OCI-LY7 (cell line): Measurements from ENCODE around the gene MATK.

ENCODE experiments used
- EZH2phosphoT487 ChIP-seq: fragments of 200-600 bp; sonication (generic); IDR thresholded peaks from 2 replicates; pipeline ENCODE4 v1.6.1; 2018; ENCODE audit warnings: low read depth, borderline replicate concordance, mild to moderate bottlenecking, mixed run types, antibody characterized with exemption, low read length, moderate library complexity, mixed read lengths
- TF ChIP-seq, protein P1 (sequence below): fragments of 200-600 bp; sonication (generic); conservative IDR thresholded peaks from 2 replicates; pipeline ENCODE4 v1.5.1; 2014; ENCODE audit warnings: mild to moderate bottlenecking, antibody characterized with exemption, low read length, moderate library complexity, mixed read lengths

DNA sequence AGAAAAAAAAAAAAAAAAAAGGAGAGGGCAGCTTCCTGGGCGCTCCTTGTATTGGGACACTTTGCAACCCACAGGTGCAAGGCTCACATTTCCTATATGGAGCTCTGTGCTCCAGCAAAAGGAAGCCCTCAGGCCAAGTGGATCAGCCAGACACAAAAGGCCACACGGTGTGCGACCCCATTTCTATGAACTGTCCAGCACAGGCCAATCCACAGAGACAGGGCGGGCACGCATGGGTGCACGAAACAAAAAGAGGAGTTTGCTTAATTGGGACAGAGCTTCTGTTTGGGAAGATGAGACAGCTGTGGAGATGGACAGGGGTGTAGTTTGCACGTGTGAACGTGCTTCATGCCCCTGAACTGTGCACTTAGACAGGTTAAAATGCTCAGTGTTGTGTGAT is 31.6 kb upstream of the MATK start:
- TF ChIP-seq, protein P1, sequence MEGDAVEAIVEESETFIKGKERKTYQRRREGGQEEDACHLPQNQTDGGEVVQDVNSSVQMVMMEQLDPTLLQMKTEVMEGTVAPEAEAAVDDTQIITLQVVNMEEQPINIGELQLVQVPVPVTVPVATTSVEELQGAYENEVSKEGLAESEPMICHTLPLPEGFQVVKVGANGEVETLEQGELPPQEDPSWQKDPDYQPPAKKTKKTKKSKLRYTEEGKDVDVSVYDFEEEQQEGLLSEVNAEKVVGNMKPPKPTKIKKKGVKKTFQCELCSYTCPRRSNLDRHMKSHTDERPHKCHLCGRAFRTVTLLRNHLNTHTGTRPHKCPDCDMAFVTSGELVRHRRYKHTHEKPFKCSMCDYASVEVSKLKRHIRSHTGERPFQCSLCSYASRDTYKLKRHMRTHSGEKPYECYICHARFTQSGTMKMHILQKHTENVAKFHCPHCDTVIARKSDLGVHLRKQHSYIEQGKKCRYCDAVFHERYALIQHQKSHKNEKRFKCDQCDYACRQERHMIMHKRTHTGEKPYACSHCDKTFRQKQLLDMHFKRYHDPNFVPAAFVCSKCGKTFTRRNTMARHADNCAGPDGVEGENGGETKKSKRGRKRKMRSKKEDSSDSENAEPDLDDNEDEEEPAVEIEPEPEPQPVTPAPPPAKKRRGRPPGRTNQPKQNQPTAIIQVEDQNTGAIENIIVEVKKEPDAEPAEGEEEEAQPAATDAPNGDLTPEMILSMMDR: no peak
- TF ChIP-seq EZH2phosphoT487: no peak
